Measurements from ENCODE around the gene MAPK10. TPM values are rescaled to one million over a fixed set of nuclear protein-coding genes. Genes with fewer than 3 reads are reported as not detected.

The MAPK10 gene
- total and polyA plus RNA-seq, 10 of the 15 experiments (the other 5 are each of a cell fraction or from before 2014, with no cell fraction given): 1.1 to 4.2 (median 2.4) TPM

DNA sequence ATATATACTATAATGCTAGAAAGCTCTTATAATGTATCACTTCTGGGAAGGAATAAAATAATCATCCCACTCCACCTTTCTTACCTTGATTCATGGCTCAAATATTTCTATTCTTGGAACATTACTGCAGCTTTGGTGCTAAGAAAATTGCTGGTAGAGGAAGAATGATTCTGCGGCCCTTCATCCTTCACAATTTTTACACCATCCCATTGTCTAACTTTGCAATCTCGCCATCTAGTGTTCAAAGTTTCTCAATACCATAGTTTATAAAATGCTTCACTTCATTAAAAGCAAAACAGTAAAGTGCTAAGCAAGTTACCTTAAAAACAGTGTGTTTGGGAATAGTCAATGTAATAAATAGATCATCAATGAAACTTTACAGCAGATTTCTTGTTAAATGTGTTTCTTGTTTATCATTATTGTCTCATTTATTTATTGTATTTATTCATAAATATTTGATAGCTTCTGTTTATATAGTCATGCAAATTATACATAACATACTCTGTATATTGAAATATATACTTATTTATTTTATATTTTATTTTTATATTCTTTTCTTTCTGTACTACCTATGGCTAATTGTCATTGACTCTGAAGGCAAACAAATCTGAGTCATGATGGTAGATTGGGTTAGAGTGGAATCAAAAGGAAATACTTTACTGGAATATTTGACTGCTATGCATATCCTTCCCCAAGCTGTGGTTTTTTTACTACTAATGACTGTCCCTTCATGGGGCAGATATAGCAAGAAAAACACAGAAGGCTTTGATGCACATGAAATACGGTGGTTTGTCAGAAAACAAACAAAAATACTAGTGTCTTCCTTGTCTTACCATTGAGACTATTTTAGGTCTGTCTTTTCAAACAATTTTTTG lies 390.7 kb downstream of the MAPK10 start:
- Histone ChIP-seq H3K79me2 (ENCODE audit: control insufficient read depth, insufficient read depth, low read length) (no peaks in the 10 kb centered on the region), H3K27me3 (replicated peaks in 1 of 2; ENCODE audit: control insufficient read depth in 2 of 2, insufficient read depth in 2 of 2, low read length in 1 of 2) (no peaks in the 10 kb centered on the region), H3K36me3 (ENCODE audit: control insufficient read depth in 2 of 2, insufficient read depth in 2 of 2, low read length in 1 of 2) (no peaks in the 10 kb centered on the region), H3K4me3 (no peak overlapping the region), H3K9me3 (replicated peaks; ENCODE audit: control insufficient read depth, insufficient read depth, low read length) (no peaks in the 10 kb centered on the region), H3K9ac (ENCODE audit: control insufficient read depth, insufficient read depth, low read length) (no peak overlapping the region), H3K4me2 (ENCODE audit: control insufficient read depth, insufficient read depth) (no peak overlapping the region), H3K27ac (ENCODE audit: control insufficient read depth, insufficient read depth) (no peak overlapping the region), H3K4me1 (ENCODE audit: control insufficient read depth, insufficient read depth, low read length) (no peaks in the 10 kb centered on the region), H4K20me1 (ENCODE audit: control insufficient read depth, insufficient read depth) (no peaks in the 10 kb centered on the region), H2AFZ (ENCODE audit: control insufficient read depth, low read depth, low read length) (no peak overlapping the region)
- TF ChIP-seq RAD21 (IDR thresholded peaks at IDR 0.05; ENCODE audit: insufficient read depth, low read depth, low read length) (peak; percentile 68), NR2C2 (IDR thresholded peaks at IDR 0.05; ENCODE audit: borderline replicate concordance, control insufficient read depth, insufficient read length, low read depth) (no peak), SMC3 (IDR thresholded peaks at IDR 0.05; ENCODE audit: borderline replicate concordance, low read length) (peak; percentile 53; the same call in 1 of the 2 replicates)
- TF ChIP-seq, protein P1, sequence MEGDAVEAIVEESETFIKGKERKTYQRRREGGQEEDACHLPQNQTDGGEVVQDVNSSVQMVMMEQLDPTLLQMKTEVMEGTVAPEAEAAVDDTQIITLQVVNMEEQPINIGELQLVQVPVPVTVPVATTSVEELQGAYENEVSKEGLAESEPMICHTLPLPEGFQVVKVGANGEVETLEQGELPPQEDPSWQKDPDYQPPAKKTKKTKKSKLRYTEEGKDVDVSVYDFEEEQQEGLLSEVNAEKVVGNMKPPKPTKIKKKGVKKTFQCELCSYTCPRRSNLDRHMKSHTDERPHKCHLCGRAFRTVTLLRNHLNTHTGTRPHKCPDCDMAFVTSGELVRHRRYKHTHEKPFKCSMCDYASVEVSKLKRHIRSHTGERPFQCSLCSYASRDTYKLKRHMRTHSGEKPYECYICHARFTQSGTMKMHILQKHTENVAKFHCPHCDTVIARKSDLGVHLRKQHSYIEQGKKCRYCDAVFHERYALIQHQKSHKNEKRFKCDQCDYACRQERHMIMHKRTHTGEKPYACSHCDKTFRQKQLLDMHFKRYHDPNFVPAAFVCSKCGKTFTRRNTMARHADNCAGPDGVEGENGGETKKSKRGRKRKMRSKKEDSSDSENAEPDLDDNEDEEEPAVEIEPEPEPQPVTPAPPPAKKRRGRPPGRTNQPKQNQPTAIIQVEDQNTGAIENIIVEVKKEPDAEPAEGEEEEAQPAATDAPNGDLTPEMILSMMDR (IDR thresholded peaks at IDR 0.05 in 2 of 3, conservative IDR thresholded peaks at IDR 0.05 in 1 of 3; ENCODE audit: control insufficient read depth in 2 of 3, extremely low read depth in 1 of 3, insufficient read depth in 1 of 3, low read depth in 3 of 3, low read length in 3 of 3): peak; percentile 40 to 59 (median 51); a peak in 5 of 6 replicates
- POLR2A ChIA-PET: no interaction called here
- ATAC-seq (peak; percentile 78), FAIRE-seq (peak; percentile 84), DNase-seq (ENCODE audit: low read depth, low spot score) (no peak)
- BruUV-seq (replicated peaks): no TSS peak
- CTCF ChIA-PET: interaction anchor here (0.7 to 3.1 kb wide), 20 partner anchors 10 to 884 kb away, joined by 3 to 13 read pairs (median 4); no protein-coding TSS in a partner anchor
- in situ Hi-C loops (cut with MboI): no loop called here
- intact Hi-C loops (cut with micrococcal nuclease; ENCODE audit: unreplicated experiment): loop anchor here (2.0 to 10.0 kb wide), 5 partner anchors 73 to 884 kb away; no protein-coding TSS in a partner anchor
- 18% methylated on average over 3 of the region's 3 CpGs for WGBS (ENCODE audit: insufficient coverage, insufficient replicate concordance, low lambda C conversion rate, missing lambda C conversion rate)
- SMC1A ChIA-PET (ENCODE audit: uncharacterized antibody, unreplicated experiment): interaction anchor here (0.7 to 2.7 kb wide), 6 partner anchors 15 to 884 kb away, joined by 3 to 11 read pairs (median 4); no protein-coding TSS in a partner anchor
- RAD21 ChIA-PET (ENCODE audit: unreplicated experiment): interaction anchor here (0.6 to 1.2 kb wide), 5 partner anchors 35 to 170 kb away, joined by 3 to 6 read pairs (median 3); no protein-coding TSS in a partner anchor

All from GM12878 (cell line).